ENCODE measurements around the gene OR10C1. TPM values are rescaled to one million over a fixed set of nuclear protein-coding genes. Genes with fewer than 3 reads are reported as not detected.
"Not testable (repeated sequence)": the region's sequence is repeated elsewhere in the genome, so short reads cannot be mapped to it uniquely, and the experiment has no call there.

The OR10C1 gene
- polyA plus RNA-seq, 1 experiment, result not detected

DNA sequence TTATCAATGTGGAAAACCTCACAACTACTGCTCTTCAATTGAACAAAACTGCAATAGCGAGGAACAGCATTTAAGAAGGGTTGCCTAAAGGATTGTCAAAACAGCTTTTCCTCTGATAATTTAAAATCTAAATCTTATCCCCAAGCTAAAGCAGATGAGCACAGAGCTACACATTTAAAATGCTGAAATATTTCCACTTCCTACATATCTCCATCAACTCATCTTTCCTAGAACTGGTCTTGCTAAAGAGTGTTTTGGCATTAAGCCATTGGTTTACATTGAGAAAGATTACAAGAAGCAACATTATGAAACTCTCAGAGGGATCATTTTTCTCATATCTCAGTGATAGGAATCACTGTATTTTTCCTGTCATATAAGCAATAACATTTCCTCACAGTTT is 3.6 kb downstream of the OR10C1 start:
- no peak overlapping the region for H3K27ac ChIP-seq (ENCODE audit: low read depth, low read length)
- no peak for DNase-seq (ENCODE audit: low read depth, low spot score)
- TF ChIP-seq, protein P1, sequence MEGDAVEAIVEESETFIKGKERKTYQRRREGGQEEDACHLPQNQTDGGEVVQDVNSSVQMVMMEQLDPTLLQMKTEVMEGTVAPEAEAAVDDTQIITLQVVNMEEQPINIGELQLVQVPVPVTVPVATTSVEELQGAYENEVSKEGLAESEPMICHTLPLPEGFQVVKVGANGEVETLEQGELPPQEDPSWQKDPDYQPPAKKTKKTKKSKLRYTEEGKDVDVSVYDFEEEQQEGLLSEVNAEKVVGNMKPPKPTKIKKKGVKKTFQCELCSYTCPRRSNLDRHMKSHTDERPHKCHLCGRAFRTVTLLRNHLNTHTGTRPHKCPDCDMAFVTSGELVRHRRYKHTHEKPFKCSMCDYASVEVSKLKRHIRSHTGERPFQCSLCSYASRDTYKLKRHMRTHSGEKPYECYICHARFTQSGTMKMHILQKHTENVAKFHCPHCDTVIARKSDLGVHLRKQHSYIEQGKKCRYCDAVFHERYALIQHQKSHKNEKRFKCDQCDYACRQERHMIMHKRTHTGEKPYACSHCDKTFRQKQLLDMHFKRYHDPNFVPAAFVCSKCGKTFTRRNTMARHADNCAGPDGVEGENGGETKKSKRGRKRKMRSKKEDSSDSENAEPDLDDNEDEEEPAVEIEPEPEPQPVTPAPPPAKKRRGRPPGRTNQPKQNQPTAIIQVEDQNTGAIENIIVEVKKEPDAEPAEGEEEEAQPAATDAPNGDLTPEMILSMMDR (IDR thresholded peaks at IDR 0.05; ENCODE audit: low read depth, low read length), result no peak
- H3K9me3 ChIP-seq (ENCODE audit: control insufficient read depth, insufficient read depth, low read length), result peaks cover 12% of the 10 kb centered on the region
- POLR2A ChIA-PET, result no interaction called here
- CTCF ChIA-PET, result no interaction called here
- no peaks in the 10 kb centered on the region for H3K27me3 ChIP-seq (ENCODE audit: control insufficient read depth, insufficient read depth, low read length)
- H3K4me3 ChIP-seq (ENCODE audit: low read depth, low read length), result no peak overlapping the region

DNA sequence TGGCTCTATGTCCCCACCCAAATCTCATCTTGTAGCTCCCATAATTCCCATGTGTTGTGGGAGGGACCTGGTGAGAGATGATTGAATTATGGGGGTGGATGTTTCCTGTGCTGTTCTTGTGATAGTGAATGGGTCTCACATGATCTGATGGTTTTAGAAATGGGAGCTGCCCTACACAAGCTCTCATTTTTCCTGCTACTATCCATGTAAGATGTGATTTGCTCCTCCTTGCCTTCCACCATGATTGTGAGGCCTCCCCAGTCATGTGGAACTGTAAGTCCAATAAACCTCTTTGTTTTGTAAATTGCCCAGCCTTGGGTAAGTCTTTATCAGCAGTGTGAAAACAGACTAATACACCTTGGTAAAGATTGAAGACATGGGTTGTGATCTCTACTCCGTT is 4.9 kb downstream of the OR10C1 start:
- H3K4me3 ChIP-seq (ENCODE audit: low read depth, low read length); CTCF ChIA-PET; H3K27me3 ChIP-seq (ENCODE audit: control insufficient read depth, insufficient read depth, low read length); POLR2A ChIA-PET; H3K27ac ChIP-seq (ENCODE audit: low read depth, low read length); DNase-seq (ENCODE audit: low read depth, low spot score): not testable (repeated sequence)
- peaks cover 16% of the 10 kb centered on the region for H3K9me3 ChIP-seq (ENCODE audit: control insufficient read depth, insufficient read depth, low read length)

DNA sequence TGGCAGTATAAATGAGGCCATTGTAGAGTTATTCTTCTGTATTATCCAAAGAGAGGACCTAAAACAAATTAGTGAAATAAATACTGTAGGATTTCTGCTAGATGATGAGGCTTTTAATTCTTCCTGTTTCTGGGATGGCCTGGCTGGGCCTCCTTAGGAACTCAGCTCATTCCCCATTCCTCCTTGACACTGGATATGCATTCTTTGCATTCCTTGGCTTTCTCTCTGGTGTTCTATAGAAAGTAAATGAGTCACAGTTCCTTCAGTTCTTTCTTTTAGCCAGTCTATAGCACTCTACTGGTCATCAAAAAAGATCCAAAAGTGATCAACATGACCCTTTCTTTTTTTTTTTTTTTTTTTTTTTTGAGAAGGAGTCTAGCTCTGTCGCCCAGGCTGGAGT is 8.6 kb downstream of the OR10C1 start:
- CTCF ChIA-PET, result no interaction called here
- no peak for DNase-seq (ENCODE audit: low read depth, low spot score)
- Histone ChIP-seq H3K4me3 (ENCODE audit: low read depth, low read length) (no peak overlapping the region), H3K9me3 (ENCODE audit: control insufficient read depth, insufficient read depth, low read length) (peaks cover 12% of the 10 kb centered on the region; the same call in 1 of the 2 replicates), H3K27me3 (ENCODE audit: control insufficient read depth, insufficient read depth, low read length) (no peaks in the 10 kb centered on the region), H3K27ac (ENCODE audit: low read depth, low read length) (no peak overlapping the region)
- TF ChIP-seq, protein P1 (IDR thresholded peaks at IDR 0.05; ENCODE audit: low read depth, low read length), result no peak
- POLR2A ChIA-PET, result no interaction called here

GRCh38 chr6:29451471-29452193 is 12.5 kb downstream of the OR10C1 start:
- Histone ChIP-seq H3K9me3 (ENCODE audit: control insufficient read depth, insufficient read depth, low read length) (peaks cover 10% of the 10 kb centered on the region), H3K27me3 (ENCODE audit: control insufficient read depth, insufficient read depth, low read length) (no peaks in the 10 kb centered on the region), H3K4me3 (ENCODE audit: low read depth, low read length) (no peak overlapping the region), H3K27ac (ENCODE audit: low read depth, low read length) (no peak overlapping the region)
- POLR2A ChIA-PET, result no interaction called here
- TF ChIP-seq, protein P1 (IDR thresholded peaks at IDR 0.05; ENCODE audit: low read depth, low read length), result no peak
- CTCF ChIA-PET, result no interaction called here
- DNase-seq (ENCODE audit: low read depth, low spot score), result no peak

- DNase-seq (ENCODE audit: low read depth, low spot score), result no peak
- Histone ChIP-seq H3K9me3 (ENCODE audit: control insufficient read depth, insufficient read depth, low read length) (peaks cover 5% of the 10 kb centered on the region), H3K27me3 (ENCODE audit: control insufficient read depth, insufficient read depth, low read length) (no peaks in the 10 kb centered on the region), H3K4me3 (ENCODE audit: low read depth, low read length) (no peak within 1 kb of the TSS), H3K27ac (ENCODE audit: low read depth, low read length) (no peak within 1 kb of the TSS)
- TF ChIP-seq, protein P1 (IDR thresholded peaks at IDR 0.05; ENCODE audit: low read depth, low read length), result no peak
- ChIA-PET CTCF (interaction anchor here (0.6 kb wide), 1 partner anchor 196 kb away, joined by 3 read pairs; no protein-coding TSS in a partner anchor), POLR2A (no interaction called here)
These were observed 17.9 kb downstream of the OR10C1 start, which contains the start of the genes OR11A1 and OR2H1 for GRCh38 chr6:29456971-29457370. OR11A1 (minus strand) TSS chr6:29457071; CDS start chr6:29427641, 29,430 bp downstream. OR2H1 (plus strand) TSS chr6:29457155; CDS start chr6:29461770, 4,615 bp downstream.
